ENCODE measurements around the gene SLC6A3.
"Not testable (repeated sequence)": the region's sequence is repeated elsewhere in the genome, so short reads cannot be mapped to it uniquely, and the experiment has no call there.

SLC6A3 gene

DNA sequence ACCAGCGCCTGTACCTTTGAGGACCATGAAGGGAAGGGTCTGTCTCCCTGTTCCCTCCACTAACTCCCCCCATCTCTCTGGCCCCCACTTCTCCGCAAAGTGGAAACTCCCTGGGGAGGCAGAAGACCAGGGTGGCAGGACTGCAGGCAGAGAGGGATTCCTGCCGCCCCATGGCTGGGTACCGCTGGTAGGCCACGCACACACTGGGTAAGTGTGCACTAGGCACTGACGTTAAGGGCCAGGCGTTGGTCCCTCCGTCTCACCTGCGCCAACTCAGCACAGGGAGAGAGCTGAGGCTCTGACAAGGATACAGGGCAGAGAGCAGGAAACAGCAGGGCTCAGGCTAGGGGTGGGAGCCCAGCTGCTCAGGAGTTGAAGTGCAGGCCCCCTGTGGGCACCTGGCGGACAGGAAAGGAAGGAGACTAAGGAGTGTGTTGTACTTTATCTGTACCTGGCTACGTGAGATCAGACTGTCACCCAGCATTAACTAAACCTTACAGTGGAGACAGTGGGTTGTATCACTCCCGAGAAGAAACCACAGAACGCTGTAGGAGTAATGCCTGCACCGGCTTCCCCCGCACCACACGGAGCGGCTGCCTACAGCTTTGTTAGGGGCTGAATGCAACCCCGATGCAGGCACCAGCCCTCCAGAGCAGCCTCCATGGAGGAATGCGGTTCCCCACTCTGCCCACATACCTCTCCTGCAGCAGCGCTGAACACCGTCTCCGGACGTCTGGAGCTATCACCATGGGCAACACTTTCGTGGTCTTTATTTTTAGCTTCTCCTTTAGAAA is 66.2 kb downstream of the SLC6A3 start:
- TF ChIP-seq ZFX (IDR thresholded peaks at IDR 0.05) = no peak
- TF ChIP-seq, protein P1, sequence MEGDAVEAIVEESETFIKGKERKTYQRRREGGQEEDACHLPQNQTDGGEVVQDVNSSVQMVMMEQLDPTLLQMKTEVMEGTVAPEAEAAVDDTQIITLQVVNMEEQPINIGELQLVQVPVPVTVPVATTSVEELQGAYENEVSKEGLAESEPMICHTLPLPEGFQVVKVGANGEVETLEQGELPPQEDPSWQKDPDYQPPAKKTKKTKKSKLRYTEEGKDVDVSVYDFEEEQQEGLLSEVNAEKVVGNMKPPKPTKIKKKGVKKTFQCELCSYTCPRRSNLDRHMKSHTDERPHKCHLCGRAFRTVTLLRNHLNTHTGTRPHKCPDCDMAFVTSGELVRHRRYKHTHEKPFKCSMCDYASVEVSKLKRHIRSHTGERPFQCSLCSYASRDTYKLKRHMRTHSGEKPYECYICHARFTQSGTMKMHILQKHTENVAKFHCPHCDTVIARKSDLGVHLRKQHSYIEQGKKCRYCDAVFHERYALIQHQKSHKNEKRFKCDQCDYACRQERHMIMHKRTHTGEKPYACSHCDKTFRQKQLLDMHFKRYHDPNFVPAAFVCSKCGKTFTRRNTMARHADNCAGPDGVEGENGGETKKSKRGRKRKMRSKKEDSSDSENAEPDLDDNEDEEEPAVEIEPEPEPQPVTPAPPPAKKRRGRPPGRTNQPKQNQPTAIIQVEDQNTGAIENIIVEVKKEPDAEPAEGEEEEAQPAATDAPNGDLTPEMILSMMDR (conservative IDR thresholded peaks at IDR 0.05) = no peak
- H3K27ac ChIP-seq = no peak overlapping the region

DNA sequence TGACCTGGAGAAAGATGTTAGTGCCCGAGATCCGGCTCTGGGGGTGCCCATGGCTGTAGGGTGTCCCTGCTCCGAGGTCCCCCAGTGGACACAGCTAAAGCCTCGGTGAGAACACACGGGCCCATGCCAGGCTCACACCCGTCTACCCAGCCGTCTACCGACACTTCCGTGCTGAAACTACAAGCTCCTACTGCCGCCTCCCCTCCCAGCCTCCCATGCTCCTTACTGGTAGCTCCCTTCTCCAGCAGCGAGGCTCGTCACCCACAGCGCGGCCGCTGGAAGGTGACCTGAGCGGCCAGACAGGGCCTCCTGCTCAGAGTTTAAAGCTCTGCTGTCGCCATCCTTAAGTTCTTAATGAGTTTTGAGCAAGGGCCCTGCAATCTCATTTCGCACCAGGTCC is 67.1 kb downstream of the SLC6A3 start:
- no peak for TF ChIP-seq ZFX (IDR thresholded peaks at IDR 0.05)
- TF ChIP-seq, protein P1 (conservative IDR thresholded peaks at IDR 0.05) = no peak

DNA sequence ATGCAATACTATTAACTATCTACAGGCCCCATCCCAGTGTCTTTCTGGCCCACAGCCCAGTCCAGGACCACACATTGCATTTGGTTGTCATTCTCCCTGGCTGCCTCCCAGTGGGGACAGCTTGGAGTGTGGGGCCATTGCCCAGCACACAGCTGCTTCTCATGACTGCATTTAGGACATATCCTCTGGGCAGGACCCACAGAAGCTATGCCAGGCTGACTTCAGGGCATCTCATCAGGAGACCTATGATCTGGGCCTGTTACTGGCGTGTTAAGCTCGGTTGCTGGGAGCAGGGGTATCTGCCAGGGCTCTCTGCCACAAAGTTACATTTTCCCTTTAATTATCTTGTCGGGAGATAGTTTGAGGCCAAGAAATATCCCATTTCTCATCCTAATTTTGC is 68.3 kb downstream of the SLC6A3 start:
- no peak overlapping the region for H3K27ac ChIP-seq
- TF ChIP-seq, protein P1 (conservative IDR thresholded peaks at IDR 0.05) = no peak
- no peak for TF ChIP-seq ZFX (IDR thresholded peaks at IDR 0.05)

More for the DNA sequence above, 67.1 kb downstream of the SLC6A3 start:
- no peak overlapping the region for H3K27ac ChIP-seq

DNA sequence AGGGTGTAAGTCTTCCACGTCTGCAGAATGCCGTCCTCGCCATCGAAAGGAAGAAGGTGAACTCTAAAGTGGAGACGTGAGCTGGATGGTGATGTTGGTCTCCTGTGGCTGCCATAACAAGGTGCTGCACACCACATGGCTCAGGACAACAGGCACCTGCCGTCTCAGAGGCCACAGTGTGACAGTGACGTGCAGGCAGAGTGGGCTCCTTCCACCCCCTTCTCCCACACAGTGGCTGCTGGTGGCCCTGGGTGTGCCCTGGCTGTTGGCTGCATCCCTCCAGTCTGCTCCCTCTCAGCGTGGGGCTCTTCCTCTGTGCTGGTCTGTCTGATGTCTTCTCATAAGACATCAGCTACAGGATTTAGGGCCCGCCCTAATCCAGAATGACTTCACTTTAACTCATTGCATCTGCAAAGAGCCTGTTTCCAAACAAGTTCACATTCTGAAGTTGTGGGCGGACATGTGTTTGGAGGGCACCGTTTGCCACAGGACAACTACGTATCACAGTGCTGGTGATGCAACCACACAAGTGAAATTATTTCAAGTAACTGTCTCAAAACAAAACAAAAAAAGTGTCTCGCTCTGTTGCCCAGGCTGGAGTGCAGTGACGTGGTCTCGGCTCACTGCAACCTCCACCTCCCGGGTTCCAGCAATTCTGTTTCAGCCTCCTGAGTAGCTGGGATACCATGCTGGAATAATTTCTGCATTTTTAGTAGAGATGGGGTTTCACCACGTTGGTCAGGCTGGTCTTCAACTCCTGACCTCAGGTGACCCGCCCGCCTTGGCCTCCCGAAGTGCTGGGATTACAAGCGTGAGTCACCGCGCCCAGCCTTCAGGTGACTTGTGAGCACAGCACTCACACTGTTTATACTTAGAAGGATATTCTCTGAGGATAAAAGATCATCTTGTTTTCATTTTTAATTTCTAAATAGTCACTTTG is 69.1 kb downstream of the SLC6A3 start:
- TF ChIP-seq, protein P1 (conservative IDR thresholded peaks at IDR 0.05) = no peak
- no peak for TF ChIP-seq ZFX (IDR thresholded peaks at IDR 0.05)
- H3K27ac ChIP-seq = no peak overlapping the region

DNA sequence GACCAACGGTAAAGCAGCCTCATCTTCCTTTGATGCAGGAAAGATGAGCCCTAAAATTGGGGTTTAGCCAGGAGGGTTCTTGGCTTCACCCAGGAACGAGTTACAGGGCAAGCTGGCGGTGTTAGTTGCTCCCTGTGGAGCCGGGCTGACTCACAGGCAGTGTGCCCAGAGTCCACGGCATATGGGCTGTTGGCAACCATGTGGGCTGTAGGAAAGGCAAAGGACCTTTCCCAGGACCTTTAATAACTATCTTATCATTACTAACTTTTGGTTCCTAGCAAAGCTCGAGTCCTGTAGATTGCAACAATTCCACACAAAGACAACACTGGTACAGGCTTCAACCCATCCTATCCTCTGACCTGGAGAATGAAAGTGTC is 70.6 kb downstream of the SLC6A3 start:
- no peak overlapping the region for H3K27ac ChIP-seq
- TF ChIP-seq, protein P1 (conservative IDR thresholded peaks at IDR 0.05) = no peak
- no peak for TF ChIP-seq ZFX (IDR thresholded peaks at IDR 0.05)

DNA sequence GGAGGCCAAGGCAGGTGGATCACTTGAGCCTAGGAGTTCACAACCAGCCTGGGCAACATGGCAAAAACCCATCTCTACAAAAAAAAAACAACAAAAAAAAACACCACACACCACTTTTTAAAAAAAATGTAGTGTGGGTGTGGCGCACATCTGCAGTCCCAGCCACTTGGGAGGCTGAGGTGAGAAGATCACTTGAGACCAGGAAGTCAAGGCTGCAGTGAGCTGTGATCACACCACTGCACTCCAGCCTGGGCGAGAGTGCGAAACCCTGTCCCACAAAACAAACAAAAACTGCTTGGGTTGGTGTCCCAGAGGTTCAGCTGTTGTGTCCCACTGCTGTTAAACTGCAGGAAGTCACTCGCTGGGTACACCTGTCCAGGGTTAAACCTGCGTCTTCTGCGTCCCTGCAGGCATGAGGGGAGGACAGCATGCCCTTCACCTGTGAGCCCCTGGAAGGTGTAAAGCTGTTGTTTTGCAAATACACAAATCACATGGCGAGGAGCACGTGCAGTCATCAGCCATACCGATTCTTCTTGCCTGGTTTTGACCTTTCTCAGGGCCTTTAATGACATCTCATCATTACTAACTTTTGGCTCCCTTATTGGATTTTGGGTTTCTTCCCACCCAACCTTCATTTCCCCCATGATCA is 71.1 kb downstream of the SLC6A3 start:
- no peak overlapping the region for H3K27ac ChIP-seq
- TF ChIP-seq, protein P1 (conservative IDR thresholded peaks at IDR 0.05) = no peak
- TF ChIP-seq ZFX (IDR thresholded peaks at IDR 0.05) = no peak

DNA sequence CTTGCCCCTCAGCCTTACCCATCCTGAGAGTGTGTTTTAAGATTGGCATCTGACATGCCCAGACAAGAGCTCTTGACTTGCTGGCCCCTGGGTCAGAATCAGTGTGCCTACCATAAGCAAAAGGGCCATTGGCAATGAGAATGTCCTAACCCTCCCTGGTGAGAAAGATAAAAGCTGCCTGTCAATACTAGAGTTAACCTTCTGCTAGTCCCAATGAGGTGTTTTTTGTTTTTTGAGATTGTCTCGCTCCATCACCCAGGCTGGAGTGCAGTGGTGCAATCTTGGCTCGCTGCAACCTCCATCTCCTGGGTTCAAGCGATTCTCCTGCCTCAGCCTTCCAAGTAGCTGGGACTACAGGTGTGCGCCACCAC is 73.3 kb downstream of the SLC6A3 start:
- H3K27ac ChIP-seq = not testable (repeated sequence)

All from C4-2B (cell line).